PC-3 (cell line): ENCODE data around the gene CNTN4. TPM values are rescaled to one million over a fixed set of nuclear protein-coding genes. Genes with fewer than 3 reads are reported as not detected.

ENCODE experiments used
- ATAC-seq: fragments of 200-7000 bp; cut with Tn5 transposase; 2 replicates; pipeline ENCODE4 v1.9.1; 2020; ENCODE audit warnings: mild to moderate bottlenecking, moderate library complexity
- BruUV-seq: library from RNA; stranded (reverse); fragments of 400-500 nt; replicated peaks from 2 replicates; lab custom pipeline; 2021; lab: Mats Ljungman, UMichigan
- CTCF ChIA-PET: fragments of 300-600 bp; sonication (Branson Sonifier 250); formaldehyde crosslinking; loops from one replicate; lab custom pipeline; 2022; ENCODE audit warnings: antibody characterized with exemption; lab: Charles Lee
- POLR2A ChIA-PET: fragments of 300-600 bp; sonication (Branson Sonifier 250); formaldehyde crosslinking; loops from one replicate; lab custom pipeline; 2022; ENCODE audit warnings: antibody characterized with exemption; ENCODE audit not compliant: unreplicated experiment; lab: Charles Lee
- DNase-seq: peaks from one replicate; pipeline ENCODE4 v3.0.0-alpha.2; 2015
- H2AFZ ChIP-seq: fragments of 300-600 bp; sonication (generic); 2 replicates; pipeline ENCODE4 v1.6.0; 2016; ENCODE audit warnings: antibody characterized with exemption, low read length
- H3F3A ChIP-seq: fragments of 300-600 bp; sonication (generic); one replicate; pipeline ENCODE4 v1.6.0; 2017; ENCODE audit warnings: antibody characterized with exemption, low read length, control low read depth, mild to moderate bottlenecking; ENCODE audit not compliant: unreplicated experiment
- H3K27ac ChIP-seq: fragments of 300-600 bp; sonication (generic); 2 replicates; pipeline ENCODE4 v1.5.1; 2016; ENCODE audit warnings: mild to moderate bottlenecking, low read length
- H3K27me3 ChIP-seq: fragments of 300-600 bp; sonication (generic); 2 replicates; pipeline ENCODE4 v1.6.1; 2016; ENCODE audit warnings: low read length, mixed read lengths
- H3K36me3 ChIP-seq: fragments of 300-600 bp; sonication (generic); 2 replicates; pipeline ENCODE4 v1.6.1; 2016; ENCODE audit warnings: low read depth, mixed run types, low read length, mixed read lengths
- H3K4me1 ChIP-seq: fragments of 300-600 bp; sonication (generic); 2 replicates; pipeline ENCODE4 v1.5.1; 2016; ENCODE audit warnings: low read length; ENCODE audit not compliant: insufficient read depth
- H3K4me2 ChIP-seq: fragments of 300-600 bp; sonication (generic); 2 replicates; pipeline ENCODE4 v1.6.0; 2016; ENCODE audit warnings: low read length
- H3K4me3 ChIP-seq: fragments of 300-600 bp; sonication (generic); 2 replicates; pipeline ENCODE4 v1.5.1; 2016; ENCODE audit warnings: mild to moderate bottlenecking, low read length, mixed read lengths
- H3K79me2 ChIP-seq: fragments of 300-600 bp; sonication (generic); 2 replicates; pipeline ENCODE4 v1.6.1; 2017; ENCODE audit warnings: low read length, mixed read lengths
- H3K9ac ChIP-seq: fragments of 300-600 bp; sonication (generic); 2 replicates; pipeline ENCODE4 v1.6.0; 2016; ENCODE audit warnings: mild to moderate bottlenecking, low read length
- H3K9me2 ChIP-seq: fragments of 300-600 bp; sonication (generic); replicated peaks from 2 replicates; pipeline ENCODE4 v1.6.1; 2016; ENCODE audit warnings: mixed run types, low read length, mixed read lengths
- H3K9me3 ChIP-seq: fragments of 300-600 bp; sonication (generic); 2 replicates; pipeline ENCODE4 v1.6.1; 2016; ENCODE audit warnings: low read length, mixed read lengths
- H4K20me1 ChIP-seq: fragments of 300-600 bp; sonication (generic); 2 replicates; pipeline ENCODE4 v1.6.1; 2016; ENCODE audit warnings: low read length, mixed read lengths
- CTCF ChIP-seq: fragments of 300-600 bp; sonication (generic); conservative IDR thresholded peaks from 2 replicates; pipeline ENCODE4 v1.5.1; 2017; ENCODE audit warnings: antibody characterized with exemption, low read depth, mild to moderate bottlenecking, low read length
- EZH2 ChIP-seq: fragments of 300-600 bp; sonication (generic); IDR thresholded peaks from one replicate; pipeline ENCODE4 v1.6.1; 2017; ENCODE audit warnings: antibody characterized with exemption, mild to moderate bottlenecking, low read length; ENCODE audit not compliant: unreplicated experiment
- EZH2phosphoT487 ChIP-seq: fragments of 300-600 bp; sonication (generic); IDR thresholded peaks from 2 replicates; pipeline ENCODE4 v1.6.1; 2018; ENCODE audit warnings: mild to moderate bottlenecking, antibody characterized with exemption, low read length, borderline replicate concordance
- intact Hi-C: fragments of 100-400 bp; cut with micrococcal nuclease; formaldehyde crosslinking; loops from 2 replicates; pipeline ENCODE4 v1.9.0; 2023
- total RNA-seq: library from RNA; depleted of rRNA; stranded (reverse); fragments of >200 nt; gene quantifications from 2 replicates; pipeline ENCODE4 v1.2.3, GENCODE V29; 2014

Gene CNTN4
- total RNA-seq, 1 experiment from 2014 or later, result not detected

DNA sequence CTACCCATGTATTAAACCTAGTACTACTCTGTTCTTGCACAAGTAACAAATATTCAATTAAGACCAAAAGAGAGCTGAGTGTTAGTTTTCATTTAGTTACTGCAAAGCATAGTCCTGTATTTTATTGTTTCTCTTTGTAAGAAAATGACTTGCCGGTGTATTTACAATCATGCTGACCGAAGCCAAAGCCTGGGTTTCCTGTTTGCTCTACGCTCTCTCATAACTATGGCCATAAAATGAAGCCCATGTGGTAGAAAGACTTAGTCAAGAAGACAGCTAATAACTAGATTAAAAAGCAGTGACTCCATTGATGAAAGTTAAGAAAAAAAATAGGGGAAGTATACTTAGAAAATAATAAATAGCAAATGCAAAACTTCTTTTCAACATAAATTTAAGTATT is 479.9 kb downstream of the CNTN4 start:
- Histone ChIP-seq H3K9me2 (no peaks in the 10 kb centered on the region), H2AFZ (no peak overlapping the region), H4K20me1 (no peaks in the 10 kb centered on the region), H3K4me3 (no peak overlapping the region), H3K9me3 (peaks cover 44% of the 10 kb centered on the region), H3K4me1 (no peaks in the 10 kb centered on the region), H3K36me3 (no peaks in the 10 kb centered on the region), H3K4me2 (no peak overlapping the region), H3K9ac (no peak overlapping the region), H3K27me3 (no peaks in the 10 kb centered on the region), H3K79me2 (no peaks in the 10 kb centered on the region), H3K27ac (no peak overlapping the region), H3F3A (no peaks in the 10 kb centered on the region)
- intact Hi-C loops, result no loop called here
- ChIA-PET POLR2A (no interaction called here), CTCF (no interaction called here)
- no peak for TF ChIP-seq EZH2
- TF ChIP-seq CTCF, result no peak
- no peak for TF ChIP-seq EZH2phosphoT487
- DNase-seq (no peak), ATAC-seq (no peak)
- no TSS peak for BruUV-seq

DNA sequence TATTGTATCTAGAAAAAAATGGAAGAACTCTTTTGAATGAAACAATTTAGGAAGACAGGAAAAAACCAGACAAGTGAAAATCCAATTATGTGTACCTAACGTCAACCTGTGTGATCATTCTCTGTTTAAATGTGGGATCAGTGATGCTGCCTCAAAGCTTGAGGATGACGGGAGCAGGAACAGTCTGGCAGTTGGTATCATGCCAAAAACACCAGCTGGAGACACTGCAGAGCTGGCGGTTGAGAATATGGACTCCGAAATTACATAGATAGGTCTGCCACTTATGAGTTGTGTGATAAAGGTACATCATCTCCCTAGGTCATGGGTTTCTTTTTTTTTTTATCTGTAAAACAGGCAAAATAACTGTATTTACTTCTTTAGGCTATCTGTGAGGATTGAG is 480.5 kb downstream of the CNTN4 start:
- H3K4me3 ChIP-seq, result no peak overlapping the region
- intact Hi-C loops, result no loop called here
- peaks cover 44% of the 10 kb centered on the region for H3K9me3 ChIP-seq
- H3K36me3 ChIP-seq, result no peaks in the 10 kb centered on the region
- no peaks in the 10 kb centered on the region for H3K4me1 ChIP-seq
- H3K79me2 ChIP-seq, result no peaks in the 10 kb centered on the region
- CTCF ChIA-PET, result no interaction called here
- no peak overlapping the region for H3K27ac ChIP-seq
- POLR2A ChIA-PET, result no interaction called here
- no peak overlapping the region for H3K4me2 ChIP-seq
- TF ChIP-seq EZH2 (no peak), CTCF (no peak), EZH2phosphoT487 (no peak)
- no peak overlapping the region for H2AFZ ChIP-seq
- no TSS peak for BruUV-seq
- no peak overlapping the region for H3K9ac ChIP-seq
- no peaks in the 10 kb centered on the region for H4K20me1 ChIP-seq
- H3K27me3 ChIP-seq, result no peaks in the 10 kb centered on the region
- ATAC-seq, result no peak
- no peaks in the 10 kb centered on the region for H3F3A ChIP-seq
- no peaks in the 10 kb centered on the region for H3K9me2 ChIP-seq
- no peak for DNase-seq

DNA sequence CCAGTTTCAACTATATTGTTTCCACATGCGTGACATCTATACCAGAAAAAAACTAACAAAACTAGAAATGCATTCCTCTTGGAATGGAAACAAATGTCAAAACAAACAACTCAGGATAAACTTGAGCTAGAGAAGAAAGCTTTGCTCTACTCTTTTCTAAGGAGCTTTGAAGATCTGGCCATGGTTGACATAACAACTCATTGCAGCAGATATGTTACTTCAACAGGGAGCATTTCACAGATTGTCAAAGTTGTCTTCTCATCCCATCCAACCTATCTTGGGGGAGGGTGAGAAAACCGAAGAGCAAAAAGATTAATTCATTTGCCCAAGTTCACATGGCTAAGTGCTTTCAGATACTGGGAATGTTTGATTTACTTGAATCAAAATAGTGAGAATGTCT is 484.4 kb downstream of the CNTN4 start:
- Histone ChIP-seq H3K9me2 (no peaks in the 10 kb centered on the region), H3K36me3 (no peaks in the 10 kb centered on the region), H3K9me3 (peaks cover 32% of the 10 kb centered on the region), H3K27ac (no peak overlapping the region), H4K20me1 (no peaks in the 10 kb centered on the region), H3K9ac (no peak overlapping the region), H3K27me3 (no peaks in the 10 kb centered on the region), H3F3A (no peaks in the 10 kb centered on the region), H3K4me1 (no peaks in the 10 kb centered on the region), H3K4me3 (no peak overlapping the region), H3K79me2 (no peaks in the 10 kb centered on the region), H3K4me2 (no peak overlapping the region), H2AFZ (no peak overlapping the region)
- ATAC-seq, result no peak
- intact Hi-C loops, result no loop called here
- TF ChIP-seq CTCF (no peak), EZH2phosphoT487 (no peak), EZH2 (no peak)
- DNase-seq, result no peak
- POLR2A ChIA-PET, result no interaction called here
- CTCF ChIA-PET, result no interaction called here
- BruUV-seq, result no TSS peak
